Measurements from ENCODE around the gene GLRX. TPM values are rescaled to one million over a fixed set of nuclear protein-coding genes. Genes with fewer than 3 reads are reported as not detected.

GLRX gene
- total RNA-seq, 1 donor from 2014 or later = 27.5 TPM

DNA sequence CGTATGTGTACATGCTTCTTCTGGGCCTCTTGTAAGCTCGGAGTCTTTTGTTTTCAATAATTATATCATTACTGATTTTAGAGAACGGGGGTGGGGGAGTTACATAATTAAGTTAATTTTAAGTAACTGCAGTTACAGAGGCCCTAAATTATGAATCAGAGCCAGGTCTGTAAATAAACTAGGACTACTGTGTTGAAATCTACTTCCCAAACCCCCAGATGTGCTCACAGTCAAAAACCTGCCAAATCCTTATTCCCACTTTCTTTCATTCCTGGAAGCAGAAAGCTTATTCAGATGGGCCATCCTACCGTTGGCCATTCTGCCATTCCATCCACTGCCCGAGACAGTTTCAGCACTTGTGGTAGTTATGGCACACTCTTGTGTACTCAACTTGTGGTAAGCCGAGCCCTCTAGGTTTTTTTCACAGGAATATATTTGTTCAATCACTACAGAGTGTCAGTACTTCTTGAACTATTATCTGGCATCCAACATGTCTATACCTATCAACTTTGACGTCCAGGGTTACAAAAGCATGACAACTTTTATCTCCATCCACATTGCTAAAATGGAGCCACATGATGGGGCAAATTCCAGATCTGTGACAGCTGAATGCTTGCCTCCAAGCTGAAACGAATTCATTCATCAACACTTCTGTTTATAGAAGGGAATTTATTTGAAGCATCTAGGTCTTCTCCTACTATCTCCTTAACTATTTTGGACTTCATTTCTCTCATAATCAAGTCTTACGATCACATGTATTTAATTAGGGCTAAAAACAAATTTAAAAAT lies 37.8 kb downstream of the GLRX start:
- no peaks in the 10 kb centered on the region for H3K27me3 Mint-ChIP-seq (ENCODE audit: unreplicated experiment)
- H3K9me3 Mint-ChIP-seq (ENCODE audit: unreplicated experiment) = no peaks in the 10 kb centered on the region
- TF ChIP-seq, protein P1, sequence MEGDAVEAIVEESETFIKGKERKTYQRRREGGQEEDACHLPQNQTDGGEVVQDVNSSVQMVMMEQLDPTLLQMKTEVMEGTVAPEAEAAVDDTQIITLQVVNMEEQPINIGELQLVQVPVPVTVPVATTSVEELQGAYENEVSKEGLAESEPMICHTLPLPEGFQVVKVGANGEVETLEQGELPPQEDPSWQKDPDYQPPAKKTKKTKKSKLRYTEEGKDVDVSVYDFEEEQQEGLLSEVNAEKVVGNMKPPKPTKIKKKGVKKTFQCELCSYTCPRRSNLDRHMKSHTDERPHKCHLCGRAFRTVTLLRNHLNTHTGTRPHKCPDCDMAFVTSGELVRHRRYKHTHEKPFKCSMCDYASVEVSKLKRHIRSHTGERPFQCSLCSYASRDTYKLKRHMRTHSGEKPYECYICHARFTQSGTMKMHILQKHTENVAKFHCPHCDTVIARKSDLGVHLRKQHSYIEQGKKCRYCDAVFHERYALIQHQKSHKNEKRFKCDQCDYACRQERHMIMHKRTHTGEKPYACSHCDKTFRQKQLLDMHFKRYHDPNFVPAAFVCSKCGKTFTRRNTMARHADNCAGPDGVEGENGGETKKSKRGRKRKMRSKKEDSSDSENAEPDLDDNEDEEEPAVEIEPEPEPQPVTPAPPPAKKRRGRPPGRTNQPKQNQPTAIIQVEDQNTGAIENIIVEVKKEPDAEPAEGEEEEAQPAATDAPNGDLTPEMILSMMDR (IDR thresholded peaks at IDR 0.05; ENCODE audit: unreplicated experiment) = no peak
- H3K4me3 Mint-ChIP-seq (ENCODE audit: unreplicated experiment) = no peak overlapping the region
- H3K27ac Mint-ChIP-seq (ENCODE audit: unreplicated experiment) = no peak overlapping the region
- no peak for DNase-seq (ENCODE audit: low spot score)
- peaks cover 4% of the 10 kb centered on the region for H3K36me3 Mint-ChIP-seq (ENCODE audit: low read depth, unreplicated experiment)
- H3K4me1 Mint-ChIP-seq (ENCODE audit: unreplicated experiment) = peaks cover under 1% of the 10 kb centered on the region

DNA sequence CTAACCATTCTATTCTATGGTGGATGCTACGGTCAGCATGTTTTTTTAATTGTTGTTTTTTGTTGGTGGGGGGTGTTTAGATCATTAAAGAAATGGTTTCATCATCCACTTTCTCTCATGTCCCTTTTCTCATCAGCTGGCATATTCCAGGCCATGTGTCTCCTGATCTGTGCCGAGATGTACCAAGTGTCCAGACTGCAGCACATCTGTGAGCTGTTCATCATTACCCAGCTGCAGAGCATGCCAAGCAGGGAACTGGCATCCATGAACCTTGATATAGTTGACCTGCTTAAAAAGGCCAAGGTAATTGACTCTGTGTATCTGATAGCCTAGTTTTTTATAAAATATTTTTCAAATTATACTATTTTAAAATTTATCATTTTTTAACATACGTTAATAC lies 38.9 kb downstream of the GLRX start:
- Mint-ChIP-seq H3K36me3 (ENCODE audit: low read depth, unreplicated experiment) (peaks cover 3% of the 10 kb centered on the region), H3K4me3 (ENCODE audit: unreplicated experiment) (no peak overlapping the region), H3K4me1 (ENCODE audit: unreplicated experiment) (peaks cover 6% of the 10 kb centered on the region), H3K27ac (ENCODE audit: unreplicated experiment) (no peak overlapping the region), H3K9me3 (ENCODE audit: unreplicated experiment) (no peaks in the 10 kb centered on the region), H3K27me3 (ENCODE audit: unreplicated experiment) (no peaks in the 10 kb centered on the region)
- TF ChIP-seq, protein P1 (IDR thresholded peaks at IDR 0.05; ENCODE audit: unreplicated experiment) = no peak
- DNase-seq (ENCODE audit: low spot score) = no peak

DNA sequence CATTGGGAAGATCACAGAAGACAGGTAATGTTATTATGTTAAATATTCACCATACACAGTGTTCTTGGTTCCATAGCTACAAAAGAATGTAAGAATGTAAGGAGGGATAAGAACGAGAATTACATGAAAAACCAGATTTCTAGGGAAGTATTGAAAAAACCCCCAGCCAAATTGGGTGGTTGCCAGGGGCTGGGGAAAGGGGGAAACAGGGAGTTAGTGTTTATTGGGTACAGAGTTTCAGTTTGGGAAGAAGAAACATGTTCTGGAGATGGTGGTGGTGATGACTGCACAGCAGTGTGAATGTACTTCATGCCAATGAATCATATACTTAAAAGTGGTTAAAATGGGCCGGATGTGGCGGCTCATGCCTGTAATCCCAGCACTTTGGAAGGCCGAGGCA lies 40.3 kb downstream of the GLRX start:
- TF ChIP-seq, protein P1 (IDR thresholded peaks at IDR 0.05; ENCODE audit: unreplicated experiment) = no peak
- Mint-ChIP-seq H3K4me3 (ENCODE audit: unreplicated experiment) (no peak overlapping the region), H3K27ac (ENCODE audit: unreplicated experiment) (no peak overlapping the region), H3K36me3 (ENCODE audit: low read depth, unreplicated experiment) (no peaks in the 10 kb centered on the region), H3K4me1 (ENCODE audit: unreplicated experiment) (peaks cover 6% of the 10 kb centered on the region), H3K27me3 (ENCODE audit: unreplicated experiment) (no peaks in the 10 kb centered on the region), H3K9me3 (ENCODE audit: unreplicated experiment) (no peaks in the 10 kb centered on the region)
- DNase-seq (ENCODE audit: low spot score) = no peak

DNA sequence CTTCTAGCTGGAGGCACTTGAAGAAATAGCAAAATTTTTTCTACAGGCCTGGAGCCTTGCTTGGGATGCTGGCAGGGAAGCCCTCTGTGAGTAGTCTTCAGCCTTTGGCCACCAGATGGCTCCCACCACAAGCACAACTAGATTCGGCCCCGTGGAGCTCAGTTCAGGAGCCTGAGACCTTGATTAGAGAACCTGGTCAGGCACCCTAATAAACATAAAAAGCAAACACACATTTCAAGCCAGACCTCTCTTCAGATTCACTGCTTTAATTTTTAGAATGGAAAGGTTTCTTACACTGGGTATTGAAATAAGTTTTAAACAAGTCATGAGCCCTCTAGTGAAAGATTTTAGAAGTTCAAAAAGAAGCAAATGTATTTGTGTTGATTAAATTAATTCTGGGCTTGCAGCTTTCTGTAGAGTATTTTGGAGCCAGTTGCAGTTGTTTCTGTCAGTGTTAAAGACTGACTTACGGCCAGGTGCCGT lies 41.4 kb downstream of the GLRX start:
- Mint-ChIP-seq H3K27ac (ENCODE audit: unreplicated experiment) (no peak overlapping the region), H3K36me3 (ENCODE audit: low read depth, unreplicated experiment) (no peaks in the 10 kb centered on the region), H3K4me1 (ENCODE audit: unreplicated experiment) (peaks cover 6% of the 10 kb centered on the region), H3K27me3 (ENCODE audit: unreplicated experiment) (no peaks in the 10 kb centered on the region), H3K9me3 (ENCODE audit: unreplicated experiment) (no peaks in the 10 kb centered on the region), H3K4me3 (ENCODE audit: unreplicated experiment) (no peak overlapping the region)
- TF ChIP-seq, protein P1 (IDR thresholded peaks at IDR 0.05; ENCODE audit: unreplicated experiment) = peak; percentile 62
- DNase-seq (ENCODE audit: low spot score) = peak; percentile 73

DNA sequence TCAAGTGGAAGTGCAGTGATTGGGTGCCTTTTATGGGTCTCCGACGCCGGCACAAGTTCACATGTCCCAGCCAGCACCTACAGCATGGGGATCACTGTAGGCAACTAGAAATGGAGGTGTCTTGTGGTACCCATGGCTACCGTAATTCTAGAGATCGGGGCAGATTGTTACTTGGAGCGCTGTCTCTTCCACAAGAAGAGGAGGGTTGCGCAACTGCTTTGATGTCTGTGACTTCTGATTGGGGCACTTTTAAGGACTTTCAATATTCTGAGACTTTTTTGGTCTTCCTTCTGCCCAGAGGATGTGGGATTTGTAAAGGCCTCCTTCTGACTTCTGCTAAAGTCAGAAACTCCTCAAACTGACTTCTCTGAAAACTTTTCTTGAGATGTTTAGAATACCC lies 41.9 kb downstream of the GLRX start:
- TF ChIP-seq, protein P1 (IDR thresholded peaks at IDR 0.05; ENCODE audit: unreplicated experiment) = no peak
- Mint-ChIP-seq H3K36me3 (ENCODE audit: low read depth, unreplicated experiment) (no peaks in the 10 kb centered on the region), H3K27me3 (ENCODE audit: unreplicated experiment) (no peaks in the 10 kb centered on the region), H3K4me1 (ENCODE audit: unreplicated experiment) (peaks cover 6% of the 10 kb centered on the region), H3K4me3 (ENCODE audit: unreplicated experiment) (no peak overlapping the region), H3K27ac (ENCODE audit: unreplicated experiment) (no peak overlapping the region), H3K9me3 (ENCODE audit: unreplicated experiment) (no peaks in the 10 kb centered on the region)
- DNase-seq (ENCODE audit: low spot score) = no peak

Data from endothelial cell (in vitro differentiated cells).